Glomerular visceral epithelial cell (primary cell): ENCODE data around the gene SP6.

Experiments used
- DNase-seq: peaks from one replicate; pipeline ENCODE4 v3.0.0-alpha.2; 2016; ENCODE audit errors: extremely low spot score

SP6 gene

GRCh38 chr17:47812146-47812920 lies 38.6 kb downstream of the SP6 start:
- DNase-seq = no peak

GRCh38 chr17:47811709-47812108 lies 39.3 kb downstream of the SP6 start:
- DNase-seq = no peak

- no peak for DNase-seq
Observed at GRCh38 chr17:47810901-47811635, 39.9 kb downstream of the SP6 start.

- peak; percentile 91 for DNase-seq
Observed at GRCh38 chr17:47810200-47810821, 40.7 kb downstream of the SP6 start.

GRCh38 chr17:47808830-47809480 lies 42.0 kb downstream of the SP6 start:
- no peak for DNase-seq

- DNase-seq = no peak
Observed at GRCh38 chr17:47808036-47808829, 42.7 kb downstream of the SP6 start.

GRCh38 chr17:47807421-47807820 lies 43.5 kb downstream of the SP6 start:
- no peak for DNase-seq

GRCh38 chr17:47806913-47807255 lies 44.1 kb downstream of the SP6 start:
- no peak for DNase-seq

GRCh38 chr17:47806026-47806912 lies 44.7 kb downstream of the SP6 start:
- no peak for DNase-seq

GRCh38 chr17:47804461-47804860 lies 46.5 kb downstream of the SP6 start:
- no peak for DNase-seq

- DNase-seq = no peak
Observed at GRCh38 chr17:47803751-47804150, 47.2 kb downstream of the SP6 start.

- no peak for DNase-seq
Observed at GRCh38 chr17:47803201-47803600, 47.8 kb downstream of the SP6 start.

- DNase-seq = peak; percentile 55
Observed at GRCh38 chr17:47802341-47803022, 48.5 kb downstream of the SP6 start.

- DNase-seq = no peak
Observed at GRCh38 chr17:47801906-47802305, 49.1 kb downstream of the SP6 start.

GRCh38 chr17:47801176-47801765 lies 49.7 kb downstream of the SP6 start:
- no peak for DNase-seq

GRCh38 chr17:47800686-47801085 lies 50.3 kb downstream of the SP6 start:
- DNase-seq = no peak

GRCh38 chr17:47797797-47798196 lies 53.2 kb downstream of the SP6 start:
- no peak for DNase-seq
